Endodermal cell (in vitro differentiated cells): Measurements from ENCODE around the gene GALNT9. TPM values are rescaled to one million over a fixed set of nuclear protein-coding genes. Genes with fewer than 3 reads are reported as not detected.
A peak's percentile ranks its signal among the peaks of the same experiment; 100 is the strongest.

Experiments used
- DNase-seq: peaks from one replicate; pipeline ENCODE4 v3.0.0-alpha.2; 2017
- H3K27ac ChIP-seq: 2 replicates; pipeline ENCODE4 v1.5.1; 2013; ENCODE audit warnings: mild to moderate bottlenecking, low read depth, low read length, moderate library complexity
- H3K27me3 ChIP-seq: 2 replicates; pipeline ENCODE4 v1.6.1; 2013; ENCODE audit warnings: mild to moderate bottlenecking, low read length, moderate library complexity; ENCODE audit not compliant: insufficient read depth, control insufficient read depth, poor library complexity, severe bottlenecking
- H3K36me3 ChIP-seq: 2 replicates; pipeline ENCODE4 v1.7.0; 2013; ENCODE audit warnings: mild to moderate bottlenecking, low read length, moderate library complexity; ENCODE audit not compliant: control insufficient read depth, insufficient read depth
- H3K4me1 ChIP-seq: one replicate; pipeline ENCODE4 v1.7.0; 2013; ENCODE audit warnings: low read length; ENCODE audit not compliant: control insufficient read depth, insufficient read depth
- H3K4me3 ChIP-seq: 2 replicates; pipeline ENCODE4 v1.5.1; 2013; ENCODE audit warnings: mild to moderate bottlenecking, low read length, moderate library complexity
- H3K9ac ChIP-seq: 2 replicates; pipeline ENCODE4 v1.6.1; 2013; ENCODE audit warnings: mild to moderate bottlenecking, low read length, moderate library complexity; ENCODE audit not compliant: poor library complexity, severe bottlenecking; ENCODE audit errors: extremely low read depth
- H3K9me3 ChIP-seq: 2 replicates; pipeline ENCODE4 v1.6.1; 2013; ENCODE audit warnings: mild to moderate bottlenecking, low read length, moderate library complexity; ENCODE audit not compliant: control insufficient read depth
- H3K27ac Mint-ChIP-seq: 2 replicates; pipeline ENCODE4 v1.8.0; 2020; ENCODE audit warnings: mixed read lengths
- H3K27me3 Mint-ChIP-seq: 2 replicates; pipeline ENCODE4 v1.8.0; 2021; ENCODE audit warnings: mild to moderate bottlenecking, mixed read lengths; ENCODE audit not compliant: insufficient read depth
- H3K36me3 Mint-ChIP-seq: 2 replicates; pipeline ENCODE4 v1.8.0; 2020; ENCODE audit warnings: low read depth, mixed read lengths
- H3K4me1 Mint-ChIP-seq: 2 replicates; pipeline ENCODE4 v1.8.0; 2020; ENCODE audit warnings: mixed read lengths
- H3K4me3 Mint-ChIP-seq: 2 replicates; pipeline ENCODE4 v1.8.0; 2020; ENCODE audit warnings: mild to moderate bottlenecking, moderate library complexity, mixed read lengths
- H3K9me3 Mint-ChIP-seq: 2 replicates; pipeline ENCODE4 v1.8.0; 2020; ENCODE audit warnings: mild to moderate bottlenecking, mixed read lengths
- WGBS, 2 experiments: methylation state at CpG; one replicate each; pipeline versions ENCODE4 v1.1.5 to v1.1.7; 2013; ENCODE audit warnings: missing lambda C conversion rate in 2 of 2, mixed read lengths in 1 of 2; ENCODE audit not compliant: insufficient coverage in 1 of 2, insufficient read length in 1 of 2; 5-methylcytosine and 5-hydroxymethylcytosine counted together
- total RNA-seq, 2 donors: library from RNA; stranded (reverse); fragmentation: NEBNext Ultra II Directional in 1 of 2; extraction: Animal tissue kit (Norgen Biotek cat#: 25700) in 1 of 2; gene quantifications; 2 replicates in 1 of 2; 3 replicates in 1 of 2; pipeline ENCODE4 v1.2.1, GENCODE V29; 2021
- TF ChIP-seq, protein P1 (sequence below): fragments of 200-600 bp; sonication (generic); conservative IDR thresholded peaks from 2 replicates; pipeline ENCODE4 v1.5.0; 2021; ENCODE audit warnings: antibody characterized with exemption, mild to moderate bottlenecking

The GALNT9 gene
- total RNA-seq, 2 donors from 2014 or later, result 0.13 TPM; not detected in 1

DNA sequence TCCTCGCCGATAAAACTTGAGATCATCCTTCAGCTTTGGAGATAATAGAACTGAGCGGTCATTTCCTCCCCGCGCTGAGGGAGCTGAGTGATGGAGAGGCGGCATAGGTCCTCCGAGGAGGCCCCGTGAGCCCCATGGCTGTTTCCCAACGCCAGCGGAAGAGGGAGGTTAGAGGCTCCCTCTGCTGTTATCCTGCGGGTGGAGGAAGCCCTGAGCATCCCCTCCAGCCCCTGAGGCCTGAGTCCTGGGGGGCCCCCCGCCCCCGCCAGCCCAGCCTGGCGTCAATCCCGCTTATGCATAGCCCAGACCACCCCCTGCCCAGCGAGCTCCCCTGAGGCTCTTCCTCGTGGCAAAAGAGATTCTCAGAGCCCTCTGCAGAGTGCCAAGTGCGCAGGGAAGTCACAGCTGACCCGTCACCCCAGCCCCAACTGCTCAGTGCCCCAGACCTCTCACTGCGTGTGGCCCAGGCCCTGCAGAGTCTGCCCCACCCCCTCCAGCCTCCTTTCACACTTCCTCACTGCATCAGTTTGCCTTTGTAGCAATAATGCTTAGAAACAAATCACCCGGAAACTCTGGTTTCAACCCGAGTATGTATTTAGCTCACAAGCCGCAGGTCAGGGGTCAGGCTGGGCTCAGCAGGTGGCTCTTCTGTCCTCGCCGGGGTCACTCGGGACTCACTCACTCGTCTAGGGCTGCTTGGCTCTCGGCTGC, 44.7 kb upstream of the GALNT9 start:
- Mint-ChIP-seq H3K27me3 (peaks cover 72% of the 10 kb centered on the region), H3K27ac (no peak overlapping the region), H3K4me3 (no peak overlapping the region), H3K36me3 (no peaks in the 10 kb centered on the region), H3K4me1 (no peaks in the 10 kb centered on the region), H3K9me3 (peaks cover 7% of the 10 kb centered on the region)
- Histone ChIP-seq H3K9me3 (peaks cover 41% of the 10 kb centered on the region), H3K4me3 (no peak overlapping the region), H3K27ac (no peak overlapping the region), H3K36me3 (no peaks in the 10 kb centered on the region), H3K4me1 (no peaks in the 10 kb centered on the region), H3K27me3 (no peaks in the 10 kb centered on the region), H3K9ac (no peak overlapping the region)
- TF ChIP-seq, protein P1, sequence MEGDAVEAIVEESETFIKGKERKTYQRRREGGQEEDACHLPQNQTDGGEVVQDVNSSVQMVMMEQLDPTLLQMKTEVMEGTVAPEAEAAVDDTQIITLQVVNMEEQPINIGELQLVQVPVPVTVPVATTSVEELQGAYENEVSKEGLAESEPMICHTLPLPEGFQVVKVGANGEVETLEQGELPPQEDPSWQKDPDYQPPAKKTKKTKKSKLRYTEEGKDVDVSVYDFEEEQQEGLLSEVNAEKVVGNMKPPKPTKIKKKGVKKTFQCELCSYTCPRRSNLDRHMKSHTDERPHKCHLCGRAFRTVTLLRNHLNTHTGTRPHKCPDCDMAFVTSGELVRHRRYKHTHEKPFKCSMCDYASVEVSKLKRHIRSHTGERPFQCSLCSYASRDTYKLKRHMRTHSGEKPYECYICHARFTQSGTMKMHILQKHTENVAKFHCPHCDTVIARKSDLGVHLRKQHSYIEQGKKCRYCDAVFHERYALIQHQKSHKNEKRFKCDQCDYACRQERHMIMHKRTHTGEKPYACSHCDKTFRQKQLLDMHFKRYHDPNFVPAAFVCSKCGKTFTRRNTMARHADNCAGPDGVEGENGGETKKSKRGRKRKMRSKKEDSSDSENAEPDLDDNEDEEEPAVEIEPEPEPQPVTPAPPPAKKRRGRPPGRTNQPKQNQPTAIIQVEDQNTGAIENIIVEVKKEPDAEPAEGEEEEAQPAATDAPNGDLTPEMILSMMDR, result peak; percentile 30
- 47 to 78% methylated on average over 23 to 28 of the region's 28 CpGs for WGBS, 2 experiments
- no peak for DNase-seq

DNA sequence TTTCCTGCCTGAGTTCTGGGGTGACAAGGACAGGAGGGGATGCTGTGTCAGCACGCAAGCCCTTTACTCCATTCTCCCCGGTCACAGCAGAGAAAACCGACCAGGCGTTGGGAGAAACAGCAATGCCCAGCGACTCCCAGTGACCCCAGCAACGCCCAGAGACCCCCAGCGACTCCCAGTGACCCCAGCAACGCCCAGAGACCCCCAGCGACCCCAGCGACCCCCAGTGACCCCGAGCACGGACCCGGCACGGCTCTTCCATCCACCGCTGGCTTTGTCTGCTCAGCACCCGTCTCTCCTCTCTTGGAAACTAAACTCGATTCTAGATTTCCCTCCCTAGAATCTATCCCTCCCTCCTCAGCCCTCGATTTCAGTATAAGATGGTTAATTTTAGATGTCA, 38.5 kb upstream of the GALNT9 start:
- 67% methylated on average over 16 of the region's 18 CpGs; no CpG with 5 or more reads in 1 of the 2 experiments for WGBS, 2 experiments
- Mint-ChIP-seq H3K27me3 (peaks cover 40% of the 10 kb centered on the region), H3K36me3 (no peaks in the 10 kb centered on the region)

DNA sequence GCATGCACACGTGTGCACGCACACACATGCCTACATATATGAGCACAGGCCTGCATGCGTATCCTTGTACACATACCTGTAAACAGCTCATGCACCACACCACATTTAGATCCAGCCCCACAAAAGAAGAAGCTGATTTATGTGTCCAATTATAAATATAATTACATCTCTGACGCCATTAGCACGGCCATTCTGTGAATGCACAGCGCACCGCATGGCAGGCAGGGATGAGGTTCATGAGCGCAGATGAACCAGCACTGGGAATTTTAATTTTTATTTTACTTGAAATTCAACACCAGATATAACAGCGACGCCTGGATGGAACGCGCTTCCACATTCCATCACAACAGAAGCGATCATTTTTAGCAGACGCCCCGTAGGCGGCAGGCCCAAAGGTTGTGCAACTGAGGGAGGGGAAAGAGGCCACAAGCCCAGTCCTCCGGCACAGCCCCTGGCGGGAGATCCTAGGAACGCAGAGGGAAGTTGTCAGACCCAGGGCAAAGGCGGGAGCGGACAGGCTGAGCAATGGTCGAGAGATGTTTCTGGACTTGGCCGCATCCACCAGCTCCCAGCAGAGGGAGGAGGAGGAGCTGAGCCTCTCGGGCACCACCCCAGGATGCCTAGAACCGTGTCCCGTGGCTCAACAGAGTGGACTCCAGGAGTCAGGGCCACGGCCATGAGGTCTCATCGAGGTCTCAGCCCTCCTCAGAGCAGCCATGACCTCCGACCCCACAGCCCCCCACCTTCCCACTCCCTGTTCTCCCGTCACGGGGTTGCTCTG, 37.9 kb upstream of the GALNT9 start:
- Mint-ChIP-seq H3K4me3 (no peak overlapping the region), H3K27ac (no peak overlapping the region), H3K27me3 (peaks cover 38% of the 10 kb centered on the region), H3K4me1 (no peaks in the 10 kb centered on the region), H3K9me3 (peaks cover 14% of the 10 kb centered on the region), H3K36me3 (no peaks in the 10 kb centered on the region)
- H3K9ac ChIP-seq, result no peak overlapping the region
- TF ChIP-seq, protein P1, result peak; percentile 13
- no peak overlapping the region for H3K4me3 ChIP-seq
- H3K27ac ChIP-seq, result no peak overlapping the region
- H3K9me3 ChIP-seq, result peaks cover 62% of the 10 kb centered on the region
- DNase-seq, result no peak
- H3K36me3 ChIP-seq, result no peaks in the 10 kb centered on the region
- no peaks in the 10 kb centered on the region for H3K27me3 ChIP-seq
- H3K4me1 ChIP-seq, result no peaks in the 10 kb centered on the region
- WGBS, 2 experiments, result 83 to 86% methylated on average over 10 to 31 of the region's 31 CpGs

More for the DNA sequence above, 38.5 kb upstream of the GALNT9 start:
- Histone ChIP-seq H3K9ac (no peak overlapping the region), H3K27me3 (no peaks in the 10 kb centered on the region), H3K9me3 (peaks cover 58% of the 10 kb centered on the region), H3K4me1 (no peaks in the 10 kb centered on the region), H3K27ac (no peak overlapping the region), H3K36me3 (no peaks in the 10 kb centered on the region), H3K4me3 (no peak overlapping the region)
- peaks cover 14% of the 10 kb centered on the region for H3K9me3 Mint-ChIP-seq
- TF ChIP-seq, protein P1, result no peak
- DNase-seq, result no peak
- no peaks in the 10 kb centered on the region for H3K4me1 Mint-ChIP-seq
- H3K4me3 Mint-ChIP-seq, result no peak overlapping the region
- H3K27ac Mint-ChIP-seq, result no peak overlapping the region
